ENCODE measurements around the gene PITRM1. TPM values are rescaled to one million over a fixed set of nuclear protein-coding genes. Genes with fewer than 3 reads are reported as not detected.
A peak's percentile ranks its signal among the peaks of the same experiment; 100 is the strongest.
"Not testable (repeated sequence)": the region's sequence is repeated elsewhere in the genome, so short reads cannot be mapped to it uniquely, and the experiment has no call there.

The PITRM1 gene
- total and polyA plus RNA-seq, 2 experiments from 2014 or later = 44.1 to 45.9 TPM

DNA sequence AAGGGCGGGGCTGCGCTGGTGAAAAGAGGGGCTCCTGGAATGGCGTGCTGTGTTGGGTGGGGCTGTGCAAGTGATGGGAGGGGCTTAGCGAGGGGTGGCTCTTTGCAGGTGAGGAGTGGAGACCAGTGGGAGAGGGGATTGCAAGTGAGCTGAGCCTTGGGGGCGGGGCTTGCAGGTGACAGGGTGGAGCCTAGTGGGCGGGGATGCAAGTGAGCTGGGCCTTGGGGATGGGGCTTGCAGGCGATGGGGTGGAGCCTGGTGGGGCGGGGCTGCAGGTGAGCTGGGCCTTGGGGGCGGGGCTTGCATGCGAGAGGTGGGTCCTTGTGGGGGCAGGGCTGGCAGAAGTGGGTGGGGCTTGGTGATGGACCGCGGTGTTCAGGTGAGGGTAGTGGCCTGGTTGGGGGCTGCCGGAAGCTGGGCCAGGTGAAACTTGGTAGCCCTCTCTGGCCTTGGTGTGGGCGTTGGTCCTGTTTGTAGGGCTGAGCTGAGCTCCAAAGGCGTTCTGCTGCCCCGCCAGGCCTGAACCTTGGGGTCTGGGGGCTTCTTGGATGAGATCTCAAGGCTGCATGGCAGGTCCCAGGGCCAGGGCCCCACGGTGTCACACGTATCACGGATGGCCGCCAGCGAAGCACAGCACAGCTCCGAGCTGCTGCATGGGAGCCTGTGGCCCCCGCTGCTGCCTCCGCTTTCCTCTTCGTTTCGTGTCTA, 743 bp upstream of the PITRM1 start:
- H3K27ac ChIP-seq = no peak overlapping the region
- peak overlapping the region; percentile 21 for H2AFZ ChIP-seq
- DNase-seq (ENCODE audit: low spot score) = no peak
- TF ChIP-seq EZH2 (IDR thresholded peaks at IDR 0.05; ENCODE audit: borderline replicate concordance) = no peak
- TF ChIP-seq, protein P1, sequence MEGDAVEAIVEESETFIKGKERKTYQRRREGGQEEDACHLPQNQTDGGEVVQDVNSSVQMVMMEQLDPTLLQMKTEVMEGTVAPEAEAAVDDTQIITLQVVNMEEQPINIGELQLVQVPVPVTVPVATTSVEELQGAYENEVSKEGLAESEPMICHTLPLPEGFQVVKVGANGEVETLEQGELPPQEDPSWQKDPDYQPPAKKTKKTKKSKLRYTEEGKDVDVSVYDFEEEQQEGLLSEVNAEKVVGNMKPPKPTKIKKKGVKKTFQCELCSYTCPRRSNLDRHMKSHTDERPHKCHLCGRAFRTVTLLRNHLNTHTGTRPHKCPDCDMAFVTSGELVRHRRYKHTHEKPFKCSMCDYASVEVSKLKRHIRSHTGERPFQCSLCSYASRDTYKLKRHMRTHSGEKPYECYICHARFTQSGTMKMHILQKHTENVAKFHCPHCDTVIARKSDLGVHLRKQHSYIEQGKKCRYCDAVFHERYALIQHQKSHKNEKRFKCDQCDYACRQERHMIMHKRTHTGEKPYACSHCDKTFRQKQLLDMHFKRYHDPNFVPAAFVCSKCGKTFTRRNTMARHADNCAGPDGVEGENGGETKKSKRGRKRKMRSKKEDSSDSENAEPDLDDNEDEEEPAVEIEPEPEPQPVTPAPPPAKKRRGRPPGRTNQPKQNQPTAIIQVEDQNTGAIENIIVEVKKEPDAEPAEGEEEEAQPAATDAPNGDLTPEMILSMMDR (IDR thresholded peaks at IDR 0.05; ENCODE audit: poor library complexity) = no peak
- no peak for TF ChIP-seq EZH2phosphoT487 (IDR thresholded peaks at IDR 0.05; ENCODE audit: low read depth, severe bottlenecking, unreplicated experiment)
- no peaks in the 10 kb centered on the region for H3K9me3 ChIP-seq (ENCODE audit: low read depth)
- H3K36me3 ChIP-seq (replicated peaks; ENCODE audit: insufficient read depth, low read depth) = no peaks in the 10 kb centered on the region
- no peaks in the 10 kb centered on the region for H3K4me1 ChIP-seq (ENCODE audit: insufficient read depth)
- no peaks in the 10 kb centered on the region for H4K20me1 ChIP-seq (ENCODE audit: insufficient read depth, poor library complexity, severe bottlenecking)
- peak overlapping the region; percentile 66 for H3K4me2 ChIP-seq
- WGBS (ENCODE audit: low lambda C conversion rate, missing lambda C conversion rate) = 78% methylated on average over 16 of the region's 26 CpGs
- peaks cover 20% of the 10 kb centered on the region for H3K79me2 ChIP-seq
- H3K27me3 ChIP-seq = no peaks in the 10 kb centered on the region
- no peaks in the 10 kb centered on the region for H3K9me2 ChIP-seq (replicated peaks; ENCODE audit: insufficient read depth)
- H3K4me3 ChIP-seq = no peak overlapping the region

DNA sequence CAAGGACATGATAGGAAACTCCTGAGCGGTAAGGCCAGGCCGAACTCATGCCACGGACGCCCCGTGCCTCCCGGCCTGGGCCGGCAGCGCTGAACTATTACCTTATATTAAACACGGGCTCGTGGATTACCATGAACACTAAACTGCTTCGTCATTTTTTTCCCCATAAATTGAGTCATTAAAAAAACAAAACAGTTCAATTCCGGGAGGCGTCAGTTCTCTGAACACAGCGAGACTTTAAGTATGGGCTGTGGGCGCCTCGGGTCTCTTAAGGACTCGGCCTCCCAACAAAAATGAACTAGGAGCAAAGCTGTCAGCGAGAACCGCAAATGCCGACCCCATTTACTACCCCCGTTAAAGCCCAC, 519 bp downstream of the PITRM1 start:
- no peaks in the 10 kb centered on the region for H3K9me3 ChIP-seq (ENCODE audit: low read depth)
- TF ChIP-seq, protein P1 (IDR thresholded peaks at IDR 0.05; ENCODE audit: poor library complexity) = no peak
- no peak for TF ChIP-seq EZH2 (IDR thresholded peaks at IDR 0.05; ENCODE audit: borderline replicate concordance)
- TF ChIP-seq EZH2phosphoT487 (IDR thresholded peaks at IDR 0.05; ENCODE audit: low read depth, severe bottlenecking, unreplicated experiment) = no peak
- H2AFZ ChIP-seq = peak overlapping the region; percentile 83

GRCh38 chr10:3171488-3171887, 1.1 kb downstream of the PITRM1 start:
- H3K9me3 ChIP-seq (ENCODE audit: low read depth); H3K36me3 ChIP-seq (replicated peaks; ENCODE audit: insufficient read depth, low read depth); H2AFZ ChIP-seq; H3K27me3 ChIP-seq; DNase-seq (ENCODE audit: low spot score); H4K20me1 ChIP-seq (ENCODE audit: insufficient read depth, poor library complexity, severe bottlenecking); H3K9me2 ChIP-seq (replicated peaks; ENCODE audit: insufficient read depth); H3K4me1 ChIP-seq (ENCODE audit: insufficient read depth): not testable (repeated sequence)
- 95% methylated on average over 11 of the region's 11 CpGs for whole genome bisulfite sequencing (ENCODE audit: low lambda C conversion rate, missing lambda C conversion rate)
- H3K27ac ChIP-seq = peak overlapping the region; percentile 72
- H3K79me2 ChIP-seq = peaks cover 20% of the 10 kb centered on the region
- peak overlapping the region; percentile 80 for H3K4me2 ChIP-seq
- peak overlapping the region; percentile 57 for H3K4me3 ChIP-seq

More for the DNA sequence above, 519 bp downstream of the PITRM1 start:
- no peaks in the 10 kb centered on the region for H3K9me2 ChIP-seq (replicated peaks; ENCODE audit: insufficient read depth)
- peak overlapping the region; percentile 57 for H3K4me3 ChIP-seq
- DNase-seq (ENCODE audit: low spot score) = peak; percentile 46
- H3K4me1 ChIP-seq (ENCODE audit: insufficient read depth) = no peaks in the 10 kb centered on the region
- no peaks in the 10 kb centered on the region for H3K27me3 ChIP-seq
- H3K36me3 ChIP-seq (replicated peaks; ENCODE audit: insufficient read depth, low read depth) = no peaks in the 10 kb centered on the region
- peak overlapping the region; percentile 80 for H3K4me2 ChIP-seq
- H4K20me1 ChIP-seq (ENCODE audit: insufficient read depth, poor library complexity, severe bottlenecking) = no peaks in the 10 kb centered on the region
- H3K27ac ChIP-seq = peak overlapping the region; percentile 72
- 11% methylated on average over 21 of the region's 21 CpGs for WGBS (ENCODE audit: low lambda C conversion rate, missing lambda C conversion rate)
- peaks cover 20% of the 10 kb centered on the region for H3K79me2 ChIP-seq

DNA sequence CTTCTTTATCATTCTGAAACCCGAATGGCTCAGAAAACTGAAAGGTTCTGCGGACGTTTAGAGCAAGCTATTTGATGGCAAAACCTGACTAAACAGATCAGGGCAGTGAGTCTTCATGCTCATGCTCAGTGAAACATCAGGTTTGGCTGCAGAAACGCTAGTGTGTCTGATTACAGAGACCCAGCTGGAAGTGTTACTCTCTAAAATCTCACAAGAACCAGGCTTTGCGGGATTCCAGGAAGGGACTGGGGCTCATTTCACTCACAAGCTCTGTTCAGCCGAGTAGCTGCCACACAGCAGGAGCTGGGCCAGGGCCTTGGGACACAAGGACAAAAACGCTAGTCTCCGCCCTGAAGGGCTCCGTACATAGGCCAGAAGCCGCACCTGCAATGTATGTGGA, 2.9 kb downstream of the PITRM1 start:
- Histone ChIP-seq H3K4me2 (no peak overlapping the region), H3K9me3 (ENCODE audit: low read depth) (no peaks in the 10 kb centered on the region), H3K27me3 (no peaks in the 10 kb centered on the region), H3K9me2 (replicated peaks; ENCODE audit: insufficient read depth) (no peaks in the 10 kb centered on the region), H2AFZ (no peak overlapping the region), H4K20me1 (ENCODE audit: insufficient read depth, poor library complexity, severe bottlenecking) (no peaks in the 10 kb centered on the region), H3K4me3 (no peak overlapping the region), H3K79me2 (peaks cover 20% of the 10 kb centered on the region), H3K4me1 (ENCODE audit: insufficient read depth) (no peaks in the 10 kb centered on the region), H3K27ac (no peak overlapping the region), H3K36me3 (replicated peaks; ENCODE audit: insufficient read depth, low read depth) (no peaks in the 10 kb centered on the region)
- no peak for TF ChIP-seq EZH2 (IDR thresholded peaks at IDR 0.05; ENCODE audit: borderline replicate concordance)
- TF ChIP-seq, protein P1 (IDR thresholded peaks at IDR 0.05; ENCODE audit: poor library complexity) = no peak
- TF ChIP-seq EZH2phosphoT487 (IDR thresholded peaks at IDR 0.05; ENCODE audit: low read depth, severe bottlenecking, unreplicated experiment) = no peak
- DNase-seq (ENCODE audit: low spot score) = no peak
- WGBS (ENCODE audit: low lambda C conversion rate, missing lambda C conversion rate) = 92% methylated on average over 10 of the region's 10 CpGs

All from hepatocyte (in vitro differentiated cells).